ENCODE measurements around the gene RPUSD4. TPM values are rescaled to one million over a fixed set of nuclear protein-coding genes. Genes with fewer than 3 reads are reported as not detected.
A peak's percentile ranks its signal among the peaks of the same experiment; 100 is the strongest.

The RPUSD4 gene, protein sequence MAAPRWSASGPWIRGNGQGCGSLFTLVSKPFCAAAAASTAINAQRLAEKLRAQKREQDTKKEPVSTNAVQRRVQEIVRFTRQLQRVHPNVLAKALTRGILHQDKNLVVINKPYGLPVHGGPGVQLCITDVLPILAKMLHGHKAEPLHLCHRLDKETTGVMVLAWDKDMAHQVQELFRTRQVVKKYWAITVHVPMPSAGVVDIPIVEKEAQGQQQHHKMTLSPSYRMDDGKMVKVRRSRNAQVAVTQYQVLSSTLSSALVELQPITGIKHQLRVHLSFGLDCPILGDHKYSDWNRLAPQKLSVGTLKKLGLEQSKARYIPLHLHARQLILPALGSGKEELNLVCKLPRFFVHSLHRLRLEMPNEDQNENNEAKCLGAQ
- polyA plus RNA-seq (2011; rRNA removed): 16.2 and 20.6 TPM in 2 replicates
- 18.3 and 19.0 TPM in 2 replicates for polyA plus RNA-seq (2012; cell fraction: cytosol; rRNA removed)
- polyA plus RNA-seq (2012; cell fraction: nucleus; rRNA removed): 28.8 and 30.0 TPM in 2 replicates
- 15.4 to 18.1 TPM (median 16.4 TPM) in 3 replicates for polyA plus RNA-seq (2017; fragmentation: RNase III; extraction: RNeasy Plus Mini Kit Qiagen cat#74134 plus additional on column Dnase treatment)
- 36.8 and 57.7 TPM in 2 replicates for polyA minus RNA-seq (2011; rRNA and poly(A)+ RNA removed)

- H3K9me3 ChIP-seq: no peaks in the 10 kb centered on the region
- CTCF ChIA-PET: no interaction called here
- H3K4me2 ChIP-seq: peak within 1 kb of the TSS; percentile 89
- peak; percentile 95 to 96 for DNase-seq (ENCODE audit: low read depth in 1 of 2, low spot score in 1 of 2)
- FAIRE-seq: no peak
- peak within 1 kb of the TSS; percentile 97 for H3K4me3 ChIP-seq
- ATAC-seq: peak; percentile 91 to 96
- 2% methylated on average over 48 of the region's 62 CpGs for WGBS (ENCODE audit: missing lambda C conversion rate)
- POLR2A ChIA-PET: interaction anchor here (0.6 to 1.5 kb wide), 3 partner anchors 19 to 308 kb away, joined by 3 to 5 read pairs (median 4); partner anchors contain the start of genes FOXRED1, PUS3 and SRPRA
- TF ChIP-seq HES2 (IDR thresholded peaks at IDR 0.05): no peak
- TF ChIP-seq KDM5A (IDR thresholded peaks at IDR 0.05): peak; percentile 98
- no peak for TF ChIP-seq EHF (CRISPR knock-in tag; IDR thresholded peaks at IDR 0.05)
- peak; percentile 39 to 65; a peak in 2 of 5 replicates for TF ChIP-seq JUN (IDR thresholded peaks at IDR 0.05)
- no peak for TF ChIP-seq CEBPB (IDR thresholded peaks at IDR 0.05)
- TF ChIP-seq, protein P1, sequence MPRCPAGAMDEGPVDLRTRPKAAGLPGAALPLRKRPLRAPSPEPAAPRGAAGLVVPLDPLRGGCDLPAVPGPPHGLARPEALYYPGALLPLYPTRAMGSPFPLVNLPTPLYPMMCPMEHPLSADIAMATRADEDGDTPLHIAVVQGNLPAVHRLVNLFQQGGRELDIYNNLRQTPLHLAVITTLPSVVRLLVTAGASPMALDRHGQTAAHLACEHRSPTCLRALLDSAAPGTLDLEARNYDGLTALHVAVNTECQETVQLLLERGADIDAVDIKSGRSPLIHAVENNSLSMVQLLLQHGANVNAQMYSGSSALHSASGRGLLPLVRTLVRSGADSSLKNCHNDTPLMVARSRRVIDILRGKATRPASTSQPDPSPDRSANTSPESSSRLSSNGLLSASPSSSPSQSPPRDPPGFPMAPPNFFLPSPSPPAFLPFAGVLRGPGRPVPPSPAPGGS (IDR thresholded peaks at IDR 0.05): peak; percentile 49; the same call in 2 of the 3 replicates
- TF ChIP-seq, protein P2, sequence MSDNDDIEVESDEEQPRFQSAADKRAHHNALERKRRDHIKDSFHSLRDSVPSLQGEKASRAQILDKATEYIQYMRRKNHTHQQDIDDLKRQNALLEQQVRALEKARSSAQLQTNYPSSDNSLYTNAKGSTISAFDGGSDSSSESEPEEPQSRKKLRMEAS (IDR thresholded peaks at IDR 0.05): peak; percentile 93
- TF ChIP-seq NPAS2 (CRISPR knock-in tag; IDR thresholded peaks at IDR 0.05; ENCODE audit: borderline replicate concordance): peak; percentile 93
- TF ChIP-seq RNF2 (IDR thresholded peaks at IDR 0.05; ENCODE audit: borderline replicate concordance, low read depth): no peak
- TF ChIP-seq HOXB13 (CRISPR knock-in tag; IDR thresholded peaks at IDR 0.05; ENCODE audit: low read depth): no peak
- TF ChIP-seq, protein P3, sequence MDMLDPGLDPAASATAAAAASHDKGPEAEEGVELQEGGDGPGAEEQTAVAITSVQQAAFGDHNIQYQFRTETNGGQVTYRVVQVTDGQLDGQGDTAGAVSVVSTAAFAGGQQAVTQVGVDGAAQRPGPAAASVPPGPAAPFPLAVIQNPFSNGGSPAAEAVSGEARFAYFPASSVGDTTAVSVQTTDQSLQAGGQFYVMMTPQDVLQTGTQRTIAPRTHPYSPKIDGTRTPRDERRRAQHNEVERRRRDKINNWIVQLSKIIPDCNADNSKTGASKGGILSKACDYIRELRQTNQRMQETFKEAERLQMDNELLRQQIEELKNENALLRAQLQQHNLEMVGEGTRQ (IDR thresholded peaks at IDR 0.05): peak; percentile 100
- peak; percentile 89 for TF ChIP-seq MYC (IDR thresholded peaks at IDR 0.05; ENCODE audit: borderline replicate concordance, low read length)
- TF ChIP-seq POLR2A (IDR thresholded peaks at IDR 0.05; ENCODE audit: low read length): peak; percentile 92
- no peak for TF ChIP-seq EP300 (IDR thresholded peaks at IDR 0.05)
- peak; percentile 93 for TF ChIP-seq HDAC2 (IDR thresholded peaks at IDR 0.05)
- no peak for TF ChIP-seq TFCP2L1 (CRISPR knock-in tag; IDR thresholded peaks at IDR 0.05)
- TF ChIP-seq CBX2 (IDR thresholded peaks at IDR 0.05; ENCODE audit: borderline replicate concordance, low read depth): no peak
- TF ChIP-seq RAD21 (conservative IDR thresholded peaks at IDR 0.05 in 1 of 2, IDR thresholded peaks at IDR 0.05 in 1 of 2): no peak
- no peak for TF ChIP-seq ESRRA (IDR thresholded peaks at IDR 0.05; ENCODE audit: borderline replicate concordance, low read length)
- peaks cover 18% of the 10 kb centered on the region; the same call in 2 of the 3 replicates for H3K4me1 ChIP-seq
- peak within 1 kb of the TSS; percentile 87 to 89 for H3K27ac ChIP-seq
These were observed at the start of gene RPUSD4, which contains the start of gene FAM118B for GRCh38 chr11:126211236-126212088. TSS of gene RPUSD4 (minus strand) at chr11:126211650. CDS start at chr11:126211638, 12 bp downstream. TSS of gene FAM118B (plus strand) at chr11:126211782. CDS start at chr11:126235002, 23,220 bp downstream.

- Histone ChIP-seq H3K4me3 (no peak overlapping the region), H3K9me3 (no peaks in the 10 kb centered on the region), H3K27ac (no peak overlapping the region), H3K4me2 (no peak overlapping the region), H3K4me1 (no peaks in the 10 kb centered on the region)
- ChIA-PET CTCF (no interaction called here), POLR2A (no interaction called here)
- DNase-seq (ENCODE audit: low read depth in 1 of 2, low spot score in 1 of 2): no peak
- TF ChIP-seq FOSB (CRISPR knock-in tag; IDR thresholded peaks at IDR 0.05) (no peak), ZC3H11A (IDR thresholded peaks at IDR 0.05) (no peak), KDM1A (IDR thresholded peaks at IDR 0.05; ENCODE audit: low read depth) (no peak), NPAS2 (CRISPR knock-in tag; IDR thresholded peaks at IDR 0.05; ENCODE audit: borderline replicate concordance) (no peak)
- no peak for FAIRE-seq
- no peak for ATAC-seq
- WGBS (ENCODE audit: missing lambda C conversion rate): 92% methylated on average over 2 of the region's 2 CpGs
These were observed 46.3 kb upstream of the RPUSD4 start for GRCh38 chr11:126257764-126258163.

Data from A549 (cell line).